Posterior vena cava (tissue), 2 donors: Measurements from ENCODE around the gene MED29. TPM values are rescaled to one million over a fixed set of nuclear protein-coding genes. Genes with fewer than 3 reads are reported as not detected.
"Not testable (repeated sequence)": the region's sequence is repeated elsewhere in the genome, so short reads cannot be mapped to it uniquely, and the experiment has no call there.

ENCODE experiments used
- DNase-seq: peaks from one replicate; pipeline ENCODE4 v3.0.0-alpha.2; 2020; ENCODE audit warnings: low spot score
- intact Hi-C, 2 donors: fragments of 100-400 bp; cut with DNase I; formaldehyde crosslinking; loops; one replicate each; pipeline versions ENCODE4 v1.14.1 to v1.14.2; 2022 to 2023
- total RNA-seq, 2 donors: library from RNA; stranded (reverse); fragmentation: NEBNext Ultra II Directional; extraction: Animal tissue kit (Norgen Biotek cat#: 25700); gene quantifications; one replicate each; pipeline ENCODE4 v1.2.1, GENCODE V29; 2021
- donor health status: DM: yes; HTN: yes; CAD: no.
- donor health status: DM: yes; HTN: yes; CAD: no.

The MED29 gene
- total RNA-seq, 2 donors from 2014 or later = 32.7 to 33.3 TPM

GRCh38 chr19:39363901-39364457 is 27.2 kb upstream of the MED29 start:
- DNase-seq = no peak
- intact Hi-C loops = no loop called here

GRCh38 chr19:39365531-39365930 is 25.6 kb upstream of the MED29 start:
- intact Hi-C loops = no loop called here
- no peak for DNase-seq

GRCh38 chr19:39369200-39369599 is 22.0 kb upstream of the MED29 start:
- no peak for DNase-seq
- intact Hi-C loops = no loop called here

- intact Hi-C loops = no loop called here
- DNase-seq = no peak
These were observed 20.4 kb upstream of the MED29 start for GRCh38 chr19:39370735-39371134.

GRCh38 chr19:39372047-39372802 is 19.0 kb upstream of the MED29 start:
- intact Hi-C loops = no loop called here
- DNase-seq = peak; percentile 95

- intact Hi-C loops = no loop called here
- DNase-seq = no peak
These were observed 18.2 kb upstream of the MED29 start for GRCh38 chr19:39372941-39373340.

GRCh38 chr19:39375929-39376328 is 15.2 kb upstream of the MED29 start:
- intact Hi-C loops = no loop called here
- no peak for DNase-seq

GRCh38 chr19:39377373-39378362 is 13.5 kb upstream of the MED29 start:
- DNase-seq = no peak
- intact Hi-C loops = no loop called here

- intact Hi-C loops, DNase-seq: not testable (repeated sequence)
These were observed 11.8 kb upstream of the MED29 start for GRCh38 chr19:39379366-39379765.

- DNase-seq = no peak
- intact Hi-C loops = no loop called here
These were observed 11.2 kb upstream of the MED29 start for GRCh38 chr19:39379865-39380396.

GRCh38 chr19:39380521-39381502 is 10.4 kb upstream of the MED29 start:
- DNase-seq = no peak
- intact Hi-C loops = no loop called here

GRCh38 chr19:39381910-39382611 is 9.1 kb upstream of the MED29 start:
- intact Hi-C loops = no loop called here
- DNase-seq = no peak

- intact Hi-C loops = no loop called here
- DNase-seq = no peak
These were observed 8.0 kb upstream of the MED29 start for GRCh38 chr19:39382991-39383828.

GRCh38 chr19:39384839-39385568 is 6.2 kb upstream of the MED29 start:
- DNase-seq = no peak
- intact Hi-C loops = no loop called here

- intact Hi-C loops = loop anchor here in 1 of 2 donors (2.0 kb wide), 1 partner anchor 1001 kb away; no protein-coding TSS in a partner anchor
- no peak for DNase-seq
These were observed 5.4 kb upstream of the MED29 start for GRCh38 chr19:39385629-39386411.

GRCh38 chr19:39386557-39386956 is 4.6 kb upstream of the MED29 start:
- intact Hi-C loops = loop anchor here in 1 of 2 donors (2.0 kb wide), 1 partner anchor 1002 kb away; no protein-coding TSS in a partner anchor
- no peak for DNase-seq
